ENCODE results near the gene DAAM1.

DNA sequence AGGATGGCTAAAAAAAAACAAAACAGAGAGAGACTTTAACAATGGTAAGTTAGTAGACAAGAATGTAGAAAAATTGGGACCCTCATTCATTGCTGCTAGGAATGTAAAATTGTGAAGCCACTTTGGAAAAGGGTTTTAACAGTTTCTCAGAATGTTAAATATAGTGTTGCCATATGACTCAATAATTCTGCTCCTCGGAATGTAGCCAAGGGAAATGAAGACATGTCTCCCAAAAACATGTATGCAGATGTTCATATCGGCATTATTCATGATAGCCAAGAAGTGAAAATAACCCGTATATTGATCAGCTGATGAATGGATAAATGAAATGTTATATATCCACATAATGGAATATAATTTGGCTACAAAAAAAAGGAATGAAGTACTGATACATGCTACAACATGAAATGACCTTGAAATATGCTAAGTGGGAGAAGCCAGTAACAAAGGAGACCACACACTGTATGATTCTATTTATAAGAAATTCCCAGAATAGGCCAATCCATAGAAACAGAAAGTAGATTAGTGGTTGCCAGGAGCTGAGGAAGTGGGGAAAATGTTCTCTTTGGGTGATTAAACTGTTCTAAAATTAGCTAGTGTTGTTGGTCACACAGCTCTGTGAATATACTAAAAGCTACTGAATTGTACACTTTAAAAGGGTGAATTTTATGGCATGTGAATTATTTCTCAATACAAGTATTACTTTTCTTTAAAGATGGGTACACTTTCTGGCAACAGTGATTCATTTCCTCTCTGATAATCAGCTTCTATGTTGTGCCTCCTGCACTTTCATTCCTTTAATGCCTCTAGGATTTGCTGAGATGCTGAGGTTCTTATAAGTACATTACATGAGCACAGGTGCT, 132.5 kb downstream of the DAAM1 start:
- TF ChIP-seq ISL1 (CRISPR knock-in tag; IDR thresholded peaks at IDR 0.05) (no peak), ARNTL (CRISPR knock-in tag; IDR thresholded peaks at IDR 0.05; ENCODE audit: borderline replicate concordance, low read depth) (no peak), CREB5 (CRISPR knock-in tag; IDR thresholded peaks at IDR 0.05; ENCODE audit: low read depth) (no peak), ZFP30 (CRISPR knock-in tag; IDR thresholded peaks at IDR 0.05) (no peak), ZFP3 (CRISPR knock-in tag; IDR thresholded peaks at IDR 0.05) (no peak), ZNF565 (CRISPR knock-in tag; conservative IDR thresholded peaks at IDR 0.05; ENCODE audit: low read depth) (no peak), PPARA (CRISPR knock-in tag; IDR thresholded peaks at IDR 0.05; ENCODE audit: borderline replicate concordance) (no peak), PATZ1 (CRISPR knock-in tag; IDR thresholded peaks at IDR 0.05; ENCODE audit: borderline replicate concordance) (no peak), CSDC2 (CRISPR knock-in tag; IDR thresholded peaks at IDR 0.05) (no peak), RARB (CRISPR knock-in tag; IDR thresholded peaks at IDR 0.05) (no peak), ZNF8 (CRISPR knock-in tag; IDR thresholded peaks at IDR 0.05) (no peak), SNAI2 (CRISPR knock-in tag; IDR thresholded peaks at IDR 0.05) (no peak), OSR1 (CRISPR knock-in tag; IDR thresholded peaks at IDR 0.05) (no peak), POU6F1 (CRISPR knock-in tag; IDR thresholded peaks at IDR 0.05; ENCODE audit: borderline replicate concordance, low read depth) (no peak)

Measured in SK-N-SH treated with all-trans-retinoic acid at 6 μM for 48 hours (cell line).